ENCODE data around the gene KLHL29. TPM values are rescaled to one million over a fixed set of nuclear protein-coding genes. Genes with fewer than 3 reads are reported as not detected.
"Not testable (repeated sequence)": the region's sequence is repeated elsewhere in the genome, so short reads cannot be mapped to it uniquely, and the experiment has no call there.

Gene KLHL29
- total and polyA plus RNA-seq, 2 experiments from 2014 or later, result 3.8 to 9.9 TPM

DNA sequence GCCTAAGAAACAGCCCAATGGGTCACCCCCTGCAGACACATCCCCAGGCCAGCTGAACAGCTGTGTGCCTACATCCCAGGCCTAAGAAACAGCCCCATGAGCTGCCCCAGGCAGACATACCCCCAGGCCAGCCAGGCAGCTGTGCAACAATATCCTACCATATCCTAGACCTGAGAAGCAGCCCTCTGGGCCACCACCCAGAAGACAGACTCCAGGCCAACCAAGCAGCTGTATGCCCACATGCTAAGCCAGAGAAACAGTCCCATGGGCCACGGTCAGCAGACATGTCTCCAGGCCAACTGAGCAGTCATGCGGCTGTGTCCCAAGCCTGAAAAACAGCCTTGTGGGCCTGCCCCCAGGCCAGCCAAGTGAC, 336.5 kb downstream of the KLHL29 start:
- 97% methylated on average over 2 of the region's 2 CpGs for WGBS (ENCODE audit: low lambda C conversion rate, missing lambda C conversion rate)

DNA sequence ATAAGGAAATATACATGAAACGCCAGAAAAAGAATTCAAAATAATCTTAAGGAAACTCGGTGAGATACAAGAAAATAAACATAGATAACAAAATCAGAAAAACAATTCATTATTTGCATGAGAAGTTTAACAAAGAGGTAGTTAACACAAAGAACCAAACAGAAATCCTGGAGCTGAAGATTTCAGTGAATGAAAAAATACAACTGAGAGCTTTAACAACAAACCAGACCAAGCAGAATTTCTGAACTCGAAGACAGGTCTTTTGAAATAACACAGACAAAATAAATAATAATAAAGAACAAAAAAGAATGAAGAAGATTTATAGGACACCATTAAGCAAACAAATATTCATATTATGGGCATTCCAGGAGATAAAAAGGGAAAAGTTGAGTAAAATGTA, 337.3 kb downstream of the KLHL29 start:
- Histone ChIP-seq H3K9me2 (replicated peaks; ENCODE audit: insufficient read depth) (no peaks in the 10 kb centered on the region), H3K27me3 (no peaks in the 10 kb centered on the region), H3K27ac (no peak overlapping the region), H3K9me3 (ENCODE audit: low read depth) (peaks cover 12% of the 10 kb centered on the region), H3K4me3 (no peak overlapping the region), H3K36me3 (replicated peaks; ENCODE audit: insufficient read depth, low read depth) (no peaks in the 10 kb centered on the region), H4K20me1 (ENCODE audit: insufficient read depth, poor library complexity, severe bottlenecking) (no peaks in the 10 kb centered on the region), H2AFZ (no peak overlapping the region), H3K4me1 (ENCODE audit: insufficient read depth) (no peaks in the 10 kb centered on the region), H3K79me2 (no peaks in the 10 kb centered on the region), H3K4me2 (no peak overlapping the region)
- TF ChIP-seq, protein P1, sequence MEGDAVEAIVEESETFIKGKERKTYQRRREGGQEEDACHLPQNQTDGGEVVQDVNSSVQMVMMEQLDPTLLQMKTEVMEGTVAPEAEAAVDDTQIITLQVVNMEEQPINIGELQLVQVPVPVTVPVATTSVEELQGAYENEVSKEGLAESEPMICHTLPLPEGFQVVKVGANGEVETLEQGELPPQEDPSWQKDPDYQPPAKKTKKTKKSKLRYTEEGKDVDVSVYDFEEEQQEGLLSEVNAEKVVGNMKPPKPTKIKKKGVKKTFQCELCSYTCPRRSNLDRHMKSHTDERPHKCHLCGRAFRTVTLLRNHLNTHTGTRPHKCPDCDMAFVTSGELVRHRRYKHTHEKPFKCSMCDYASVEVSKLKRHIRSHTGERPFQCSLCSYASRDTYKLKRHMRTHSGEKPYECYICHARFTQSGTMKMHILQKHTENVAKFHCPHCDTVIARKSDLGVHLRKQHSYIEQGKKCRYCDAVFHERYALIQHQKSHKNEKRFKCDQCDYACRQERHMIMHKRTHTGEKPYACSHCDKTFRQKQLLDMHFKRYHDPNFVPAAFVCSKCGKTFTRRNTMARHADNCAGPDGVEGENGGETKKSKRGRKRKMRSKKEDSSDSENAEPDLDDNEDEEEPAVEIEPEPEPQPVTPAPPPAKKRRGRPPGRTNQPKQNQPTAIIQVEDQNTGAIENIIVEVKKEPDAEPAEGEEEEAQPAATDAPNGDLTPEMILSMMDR (IDR thresholded peaks at IDR 0.05; ENCODE audit: poor library complexity), result no peak
- TF ChIP-seq EZH2phosphoT487 (IDR thresholded peaks at IDR 0.05; ENCODE audit: low read depth, severe bottlenecking, unreplicated experiment) (no peak), EZH2 (IDR thresholded peaks at IDR 0.05; ENCODE audit: borderline replicate concordance) (no peak)
- no peak for DNase-seq (ENCODE audit: low spot score)
- WGBS (ENCODE audit: low lambda C conversion rate, missing lambda C conversion rate), result 100% methylated on average over 3 of the region's 3 CpGs

More for the DNA sequence above, 336.5 kb downstream of the KLHL29 start:
- DNase-seq (ENCODE audit: low spot score), result no peak
- Histone ChIP-seq H3K4me2 (no peak overlapping the region), H4K20me1 (ENCODE audit: insufficient read depth, poor library complexity, severe bottlenecking) (no peaks in the 10 kb centered on the region), H3K36me3 (replicated peaks; ENCODE audit: insufficient read depth, low read depth) (no peaks in the 10 kb centered on the region), H3K9me2 (replicated peaks; ENCODE audit: insufficient read depth) (no peaks in the 10 kb centered on the region), H3K27me3 (no peaks in the 10 kb centered on the region), H3K79me2 (no peaks in the 10 kb centered on the region), H3K27ac (no peak overlapping the region), H3K4me3 (no peak overlapping the region), H3K9me3 (ENCODE audit: low read depth) (peaks cover 12% of the 10 kb centered on the region), H2AFZ (no peak overlapping the region), H3K4me1 (ENCODE audit: insufficient read depth) (no peaks in the 10 kb centered on the region)
- TF ChIP-seq, protein P1 (IDR thresholded peaks at IDR 0.05; ENCODE audit: poor library complexity), result no peak
- TF ChIP-seq EZH2phosphoT487 (IDR thresholded peaks at IDR 0.05; ENCODE audit: low read depth, severe bottlenecking, unreplicated experiment), result no peak

GRCh38 chr2:23723029-23723428, 338.1 kb downstream of the KLHL29 start:
- WGBS (ENCODE audit: low lambda C conversion rate, missing lambda C conversion rate), result 96% methylated on average over 3 of the region's 3 CpGs
- H3K79me2 ChIP-seq; H4K20me1 ChIP-seq (ENCODE audit: insufficient read depth, poor library complexity, severe bottlenecking); H3K36me3 ChIP-seq (replicated peaks; ENCODE audit: insufficient read depth, low read depth); DNase-seq (ENCODE audit: low spot score); H3K4me3 ChIP-seq; H2AFZ ChIP-seq; H3K4me2 ChIP-seq; H3K27me3 ChIP-seq; H3K27ac ChIP-seq; H3K9me2 ChIP-seq (replicated peaks; ENCODE audit: insufficient read depth); H3K4me1 ChIP-seq (ENCODE audit: insufficient read depth): not testable (repeated sequence)
- peaks cover 12% of the 10 kb centered on the region for H3K9me3 ChIP-seq (ENCODE audit: low read depth)

- no peaks in the 10 kb centered on the region for H3K4me1 ChIP-seq (ENCODE audit: insufficient read depth)
- H3K79me2 ChIP-seq, result no peaks in the 10 kb centered on the region
- no peak overlapping the region for H3K27ac ChIP-seq
- no peak for DNase-seq (ENCODE audit: low spot score)
- TF ChIP-seq EZH2phosphoT487 (IDR thresholded peaks at IDR 0.05; ENCODE audit: low read depth, severe bottlenecking, unreplicated experiment) (no peak), EZH2 (IDR thresholded peaks at IDR 0.05; ENCODE audit: borderline replicate concordance) (no peak)
- TF ChIP-seq, protein P1 (IDR thresholded peaks at IDR 0.05; ENCODE audit: poor library complexity), result no peak
- no peaks in the 10 kb centered on the region for H3K9me2 ChIP-seq (replicated peaks; ENCODE audit: insufficient read depth)
- H3K36me3 ChIP-seq (replicated peaks; ENCODE audit: insufficient read depth, low read depth), result no peaks in the 10 kb centered on the region
- no peaks in the 10 kb centered on the region for H3K27me3 ChIP-seq
- 98% methylated on average over 3 of the region's 3 CpGs for WGBS (ENCODE audit: low lambda C conversion rate, missing lambda C conversion rate)
- H4K20me1 ChIP-seq (ENCODE audit: insufficient read depth, poor library complexity, severe bottlenecking), result no peaks in the 10 kb centered on the region
- no peaks in the 10 kb centered on the region for H3K9me3 ChIP-seq (ENCODE audit: low read depth)
- no peak overlapping the region for H3K4me3 ChIP-seq
- no peak overlapping the region for H2AFZ ChIP-seq
- H3K4me2 ChIP-seq, result no peak overlapping the region
Observed at GRCh38 chr2:23734416-23734815, 349.4 kb downstream of the KLHL29 start.

- WGBS (ENCODE audit: low lambda C conversion rate, missing lambda C conversion rate), result 93% methylated on average over 9 of the region's 9 CpGs
- not testable (repeated sequence) for H3K9me2 ChIP-seq (replicated peaks; ENCODE audit: insufficient read depth); DNase-seq (ENCODE audit: low spot score); H3K79me2 ChIP-seq; H3K27ac ChIP-seq; H3K4me1 ChIP-seq (ENCODE audit: insufficient read depth); H2AFZ ChIP-seq; H3K36me3 ChIP-seq (replicated peaks; ENCODE audit: insufficient read depth, low read depth); H4K20me1 ChIP-seq (ENCODE audit: insufficient read depth, poor library complexity, severe bottlenecking); H3K9me3 ChIP-seq (ENCODE audit: low read depth); H3K4me3 ChIP-seq; H3K27me3 ChIP-seq; H3K4me2 ChIP-seq
Observed at GRCh38 chr2:23736783-23737182, 351.8 kb downstream of the KLHL29 start.

Data from hepatocyte (in vitro differentiated cells).